Stimulated activated CD8-positive, alpha-beta memory T cell treated with anti-CD3 and anti-CD28 coated beads, Interleukin-15, amount 100 ng/mL, for 24 hours (primary cell): ENCODE measurements around the gene SENP7.
"Not testable (repeated sequence)": the region's sequence is repeated elsewhere in the genome, so short reads cannot be mapped to it uniquely, and the experiment has no call there.

Source experiments
- DNase-seq: peaks from one replicate; pipeline ENCODE4 v3.0.0-alpha.2; 2020; ENCODE audit warnings: low read depth

Gene SENP7

GRCh38 chr3:101325393-101326134 lies 187.4 kb downstream of the SENP7 start:
- DNase-seq: no peak

GRCh38 chr3:101320475-101320874 lies 192.5 kb downstream of the SENP7 start, which contains the start of gene IMPG2:
Gene IMPG2 (minus strand): TSS chr3:101320575. CDS start chr3:101320372, 203 bp downstream.
- no peak for DNase-seq

DNA sequence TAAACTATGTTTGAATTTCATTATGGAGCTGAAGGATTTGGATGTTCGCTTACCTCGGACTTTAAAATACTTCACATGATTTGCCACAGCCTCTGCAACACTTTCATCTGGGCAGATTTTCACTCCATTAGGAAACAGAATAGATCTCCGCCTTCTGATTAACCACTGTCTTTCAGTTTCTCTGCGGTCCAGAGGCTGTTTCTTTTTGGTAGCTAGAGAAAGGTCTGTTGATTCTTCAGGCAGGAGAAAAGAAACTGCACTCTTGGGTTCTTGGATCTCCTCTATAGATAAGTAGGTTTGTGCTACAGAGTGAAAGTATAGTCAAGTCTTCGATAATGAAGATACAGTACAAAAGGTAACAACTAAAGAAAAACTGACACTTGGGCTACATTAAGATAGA lies 193.5 kb downstream of the SENP7 start:
- DNase-seq: no peak

DNA sequence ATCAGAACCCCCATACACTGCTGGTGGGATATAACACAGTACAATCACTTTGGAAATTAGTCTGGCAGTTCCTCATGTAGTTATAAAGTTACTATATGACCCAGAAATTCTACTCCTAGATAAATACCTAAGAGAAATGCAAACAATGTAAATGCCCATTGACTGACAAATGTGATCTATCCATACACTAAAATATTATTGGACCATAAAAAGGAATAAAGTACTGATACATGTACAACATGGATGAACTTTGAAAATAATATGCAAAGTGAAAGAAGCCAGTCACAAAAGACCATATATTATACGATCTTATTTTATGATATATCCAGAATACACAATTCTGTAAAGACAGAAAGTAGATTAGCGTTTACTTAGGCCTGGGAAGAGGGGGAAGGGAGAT lies 200.5 kb downstream of the SENP7 start:
- no peak for DNase-seq

DNA sequence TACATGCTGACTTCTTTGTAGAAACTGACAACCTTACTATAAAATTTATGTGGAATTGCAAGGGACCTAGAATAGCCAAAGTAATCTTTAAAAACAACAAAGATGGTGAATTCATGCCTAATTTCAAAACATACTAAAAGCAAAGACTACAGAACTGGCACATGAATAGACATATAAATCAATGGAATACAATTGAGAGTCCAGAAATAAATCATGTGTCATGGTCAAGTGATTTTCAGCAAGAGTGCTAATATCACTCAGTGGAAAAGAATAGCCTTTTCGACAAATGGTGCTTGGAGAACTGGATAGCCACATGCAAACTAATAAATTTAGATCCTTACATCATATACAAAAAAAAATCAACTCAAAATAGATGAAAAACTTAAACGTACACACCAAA lies 201.3 kb downstream of the SENP7 start:
- no peak for DNase-seq

- no peak for DNase-seq
Measured at GRCh38 chr3:101310978-101311375, 202.0 kb downstream of the SENP7 start.

DNA sequence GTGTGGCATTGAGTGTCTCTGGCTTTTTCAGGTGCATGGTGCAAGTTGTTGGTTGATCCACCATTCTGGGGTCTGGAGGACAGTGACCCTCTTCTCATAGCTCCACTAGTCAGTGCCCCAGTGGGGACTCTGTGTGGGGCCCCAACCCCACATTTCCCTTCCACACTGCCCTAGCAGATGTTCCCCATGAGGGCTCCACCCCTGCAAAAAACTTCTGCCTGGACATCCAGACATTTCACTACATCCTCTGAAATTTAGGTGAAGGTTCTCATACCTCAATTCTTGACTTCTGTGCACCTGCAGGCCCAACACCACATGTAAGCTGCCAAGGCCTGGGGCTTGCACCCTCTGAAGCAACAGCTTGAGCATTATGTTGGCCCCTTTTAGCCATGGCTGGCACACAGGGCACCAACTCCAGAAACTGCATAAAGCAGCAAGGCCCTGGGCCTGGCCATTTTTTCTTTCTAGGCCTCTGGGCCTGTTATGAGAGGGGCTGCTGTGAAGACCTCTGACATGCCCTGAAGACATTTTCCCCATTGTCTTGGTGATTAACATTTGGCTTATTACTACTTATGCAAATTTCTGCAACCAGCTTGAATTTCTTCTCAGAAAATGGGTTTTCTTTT lies 204.8 kb downstream of the SENP7 start:
- DNase-seq: not testable (repeated sequence)

- no peak for DNase-seq
Measured at GRCh38 chr3:101303836-101304235, 209.2 kb downstream of the SENP7 start.

- DNase-seq: no peak
Measured at GRCh38 chr3:101303089-101303731, 209.8 kb downstream of the SENP7 start.

DNA sequence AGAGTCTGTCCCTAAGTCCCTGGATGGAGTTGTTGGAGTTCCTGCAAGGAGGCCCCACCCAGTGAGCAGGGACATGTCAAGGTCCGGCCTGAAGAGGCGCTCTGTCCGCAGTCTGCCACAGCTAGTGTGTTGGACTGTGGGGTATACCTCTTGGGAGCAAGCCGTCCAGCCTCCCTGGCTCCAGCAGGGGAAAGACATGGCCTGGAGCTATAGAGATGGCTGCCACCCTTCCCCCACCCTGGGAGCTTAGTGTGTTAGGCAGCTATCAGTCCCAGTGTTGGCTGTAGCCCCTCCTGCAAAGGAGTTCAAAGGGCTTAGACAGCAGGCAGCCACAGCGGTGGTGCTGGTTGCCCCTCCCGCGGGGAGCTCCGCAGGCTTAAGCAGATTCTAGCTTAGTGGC lies 212.9 kb downstream of the SENP7 start:
- DNase-seq: no peak

DNA sequence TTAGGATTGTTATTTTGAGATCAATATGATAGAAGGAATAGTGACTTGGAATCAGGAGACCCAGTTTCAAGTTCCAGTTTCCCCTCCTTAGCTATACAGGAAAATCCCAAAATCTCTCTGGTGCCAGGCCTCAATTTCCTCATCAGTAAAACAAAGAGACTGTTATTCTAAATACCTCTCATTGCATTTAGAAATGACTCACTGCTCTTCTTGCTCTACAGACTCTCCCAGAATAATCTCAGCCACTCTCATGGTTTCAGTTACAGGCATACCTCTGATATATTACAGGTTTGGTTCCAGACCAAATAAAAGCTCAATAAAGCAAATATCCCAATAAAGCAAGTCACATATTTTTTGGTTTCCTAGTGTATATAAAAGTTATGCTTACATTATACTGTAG lies 221.0 kb downstream of the SENP7 start:
- no peak for DNase-seq

DNA sequence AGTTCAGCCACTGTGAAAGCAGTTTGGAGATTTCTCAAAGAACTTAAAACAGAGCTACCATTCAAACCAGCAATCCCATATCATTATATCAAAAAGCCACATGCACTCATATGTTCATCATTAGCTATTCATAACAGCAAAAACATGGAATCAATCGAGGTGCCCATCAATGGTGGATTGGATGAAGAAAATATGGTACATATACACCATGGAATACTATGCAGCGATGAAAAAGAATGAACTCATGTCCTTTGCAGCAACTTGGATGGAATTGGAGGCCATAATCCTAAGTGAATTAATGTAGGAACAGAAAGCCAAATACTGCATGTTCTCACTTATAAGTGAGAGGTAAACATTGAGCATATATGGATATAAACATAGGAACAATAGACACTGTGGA lies 224.7 kb downstream of the SENP7 start:
- DNase-seq: no peak

DNA sequence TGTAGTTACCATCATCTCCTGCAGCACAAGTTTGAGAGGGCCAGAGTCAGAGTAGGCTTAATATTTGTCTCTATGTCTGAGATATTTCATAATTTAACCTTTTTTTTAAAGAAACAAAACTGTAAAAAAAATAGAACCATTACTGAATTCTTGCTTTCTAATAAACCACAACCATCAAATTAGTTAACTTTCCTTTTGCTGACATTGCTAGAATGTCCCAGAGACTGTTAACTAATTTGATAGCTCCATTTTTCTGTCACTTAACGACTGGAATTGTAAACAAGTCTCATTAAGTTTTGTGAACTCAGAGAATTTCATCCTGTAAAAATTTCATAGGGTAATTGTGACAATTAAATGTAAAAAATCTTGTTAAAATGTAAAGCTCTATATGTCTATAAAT lies 228.3 kb downstream of the SENP7 start:
- DNase-seq: no peak

DNA sequence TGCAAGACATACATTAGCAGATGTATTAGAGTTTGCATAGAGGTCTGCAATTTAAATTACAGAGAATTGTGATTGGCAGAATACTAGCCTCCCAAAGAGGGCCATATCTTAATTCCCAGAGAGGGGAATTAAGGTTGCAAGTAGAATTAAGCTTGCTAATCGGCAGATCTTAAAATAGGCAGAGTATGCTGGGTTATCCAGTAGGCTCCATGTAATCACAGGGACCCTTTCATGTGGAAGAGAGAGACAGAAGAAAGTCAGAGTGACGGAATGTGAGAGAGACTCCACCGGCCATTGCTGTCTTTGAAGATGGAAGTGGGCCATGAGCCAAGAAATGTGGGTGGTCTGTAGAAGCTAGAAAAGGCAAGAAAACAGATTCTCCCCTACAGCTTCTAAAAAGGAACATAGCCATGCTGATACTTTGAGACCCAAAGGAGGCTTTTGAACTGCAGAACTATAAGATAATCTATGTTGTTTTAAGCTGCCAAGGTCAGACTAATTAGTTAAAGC lies 231.4 kb downstream of the SENP7 start:
- DNase-seq: no peak

- no peak for DNase-seq
Measured at GRCh38 chr3:101279765-101280385, 233.1 kb downstream of the SENP7 start.

GRCh38 chr3:101279162-101279561 lies 233.8 kb downstream of the SENP7 start:
- DNase-seq: no peak

- no peak for DNase-seq
Measured at GRCh38 chr3:101278727-101279126, 234.3 kb downstream of the SENP7 start.
